Left hindlimb (tissue), 1 donor: ENCODE measurements around the gene CARMIL3.

Experiments used
- DNase-seq: peaks from one replicate; pipeline ENCODE4 v3.0.0-alpha.2; 2018

Gene CARMIL3

GRCh38 chr14:24062216-24062980, 10.6 kb downstream of the CARMIL3 start:
- no peak for DNase-seq

- DNase-seq: no peak
Observed at GRCh38 chr14:24063263-24063836, 11.5 kb downstream of the CARMIL3 start.

GRCh38 chr14:24064091-24064795, 12.4 kb downstream of the CARMIL3 start:
- no peak for DNase-seq

GRCh38 chr14:24064856-24065255, 13.0 kb downstream of the CARMIL3 start:
- DNase-seq: no peak

GRCh38 chr14:24065408-24065807, 13.6 kb downstream of the CARMIL3 start:
- no peak for DNase-seq

GRCh38 chr14:24066496-24067132, 14.8 kb downstream of the CARMIL3 start:
- no peak for DNase-seq

- no peak for DNase-seq
Observed at GRCh38 chr14:24067133-24068082, 15.6 kb downstream of the CARMIL3 start.

- no peak for DNase-seq
Observed at GRCh38 chr14:24068711-24069410, 17.1 kb downstream of the CARMIL3 start.

GRCh38 chr14:24069411-24069735, 17.6 kb downstream of the CARMIL3 start:
- DNase-seq: no peak

- no peak for DNase-seq
Observed at GRCh38 chr14:24070285-24071143, 18.7 kb downstream of the CARMIL3 start.

- no peak for DNase-seq
Observed at GRCh38 chr14:24071144-24071697, 19.4 kb downstream of the CARMIL3 start, which contains the start of gene CPNE6. Gene CPNE6, plus strand, starts transcription at chr14:24071562. Its CDS starts 1,375 bp downstream, at chr14:24072937.

- DNase-seq: no peak
Observed at GRCh38 chr14:24071836-24072430, 20.1 kb downstream of the CARMIL3 start.

- DNase-seq: no peak
Observed at GRCh38 chr14:24072436-24072835, 20.6 kb downstream of the CARMIL3 start.

- no peak for DNase-seq
Observed at GRCh38 chr14:24072881-24073877, 21.4 kb downstream of the CARMIL3 start.

- DNase-seq: no peak
Observed at GRCh38 chr14:24074625-24075484, 23.0 kb downstream of the CARMIL3 start.

GRCh38 chr14:24075485-24076301, 23.9 kb downstream of the CARMIL3 start:
- DNase-seq: no peak

GRCh38 chr14:24076302-24076601, 24.4 kb downstream of the CARMIL3 start:
- DNase-seq: no peak
